ENCODE measurements around the gene TNFRSF12A. TPM values are rescaled to one million over a fixed set of nuclear protein-coding genes. Genes with fewer than 3 reads are reported as not detected.

The TNFRSF12A gene
- total RNA-seq, 4 donors from 2014 or later: 11.7 to 60.0 (median 23.6) TPM

- no peak for DNase-seq (ENCODE audit: low spot score in 2 of 2)
- H3K4me3 ChIP-seq (ENCODE audit: low read depth, poor library complexity, severe bottlenecking): no peak overlapping the region
- TF ChIP-seq POLR2A (IDR thresholded peaks at IDR 0.05): no peak
- no peak for TF ChIP-seq CTCF (IDR thresholded peaks at IDR 0.05)
- 85 to 89% methylated on average over 6 of the region's 6 CpGs for WGBS, 2 donors
- intact Hi-C loops (cut with DNase I; ENCODE audit: low total_unique reads): no loop called here
Observed at GRCh38 chr16:2999929-3000328, 20.2 kb upstream of the TNFRSF12A start.

- 74 to 86% methylated on average over 3 to 4 of the region's 4 CpGs for WGBS, 2 donors
- no peak for DNase-seq (ENCODE audit: low spot score in 2 of 2)
- intact Hi-C loops (cut with DNase I; ENCODE audit: low total_unique reads): no loop called here
- TF ChIP-seq POLR2A (IDR thresholded peaks at IDR 0.05): no peak
- no peak for TF ChIP-seq CTCF (IDR thresholded peaks at IDR 0.05)
- no peak overlapping the region for H3K4me3 ChIP-seq (ENCODE audit: low read depth, poor library complexity, severe bottlenecking)
Observed at GRCh38 chr16:3000540-3000939, 19.6 kb upstream of the TNFRSF12A start.

- no peak for DNase-seq (ENCODE audit: low spot score in 2 of 2)
- H3K4me3 ChIP-seq (ENCODE audit: low read depth, poor library complexity, severe bottlenecking): no peak overlapping the region
- 68 to 80% methylated on average over 10 to 12 of the region's 12 CpGs for WGBS, 2 donors
- no peak for TF ChIP-seq POLR2A (IDR thresholded peaks at IDR 0.05)
- no peak for TF ChIP-seq CTCF (IDR thresholded peaks at IDR 0.05)
- intact Hi-C loops (cut with DNase I; ENCODE audit: low total_unique reads): no loop called here
Observed at GRCh38 chr16:3001316-3001715, 18.9 kb upstream of the TNFRSF12A start.

- DNase-seq (ENCODE audit: low spot score in 2 of 2): peak; percentile 95 to 99
- H3K4me3 ChIP-seq (ENCODE audit: low read depth, poor library complexity, severe bottlenecking): no peak overlapping the region
- 8 to 13% methylated on average over 39 to 45 of the region's 58 CpGs for WGBS, 2 donors
- TF ChIP-seq CTCF (IDR thresholded peaks at IDR 0.05) (no peak), POLR2A (IDR thresholded peaks at IDR 0.05) (no peak)
- intact Hi-C loops (cut with DNase I; ENCODE audit: low total_unique reads): no loop called here
Observed at GRCh38 chr16:3003582-3004270, 16.4 kb upstream of the TNFRSF12A start.

GRCh38 chr16:3004319-3004718, 15.8 kb upstream of the TNFRSF12A start:
- intact Hi-C loops (cut with DNase I; ENCODE audit: low total_unique reads): no loop called here
- H3K4me3 ChIP-seq (ENCODE audit: low read depth, poor library complexity, severe bottlenecking): no peak overlapping the region
- WGBS, 2 donors: 0 to 1% methylated on average over 34 to 35 of the region's 67 CpGs
- DNase-seq (ENCODE audit: low spot score in 2 of 2): no peak
- TF ChIP-seq POLR2A (IDR thresholded peaks at IDR 0.05) (no peak), CTCF (IDR thresholded peaks at IDR 0.05) (no peak)

GRCh38 chr16:3004781-3005284, 15.3 kb upstream of the TNFRSF12A start:
- DNase-seq (ENCODE audit: low spot score in 2 of 2): no peak
- intact Hi-C loops (cut with DNase I; ENCODE audit: low total_unique reads): no loop called here
- no peak for TF ChIP-seq POLR2A (IDR thresholded peaks at IDR 0.05)
- no peak for TF ChIP-seq CTCF (IDR thresholded peaks at IDR 0.05)
- no peak overlapping the region for H3K4me3 ChIP-seq (ENCODE audit: low read depth, poor library complexity, severe bottlenecking)
- 11% methylated on average over 25 of the region's 25 CpGs for WGBS, 2 donors
